RWPE1 (cell line): ENCODE results near the gene ESR2.

Source experiments
- CTCF ChIA-PET: fragments of 350-600 bp; sonication (Branson Sonifier 250); formaldehyde crosslinking; extraction: SDS; loops from one replicate; lab custom pipeline; 2021; lab: Yijun Ruan, JAX
- POLR2A ChIA-PET: fragments of 400-600 bp; formaldehyde crosslinking; extraction: SDS; loops from one replicate; lab custom pipeline; 2020; ENCODE audit warnings: antibody characterized with exemption; ENCODE audit not compliant: low non-redundant PET; lab: Yijun Ruan, JAX
- DNase-seq: peaks from one replicate; pipeline ENCODE4 v3.0.0; 2012; ENCODE audit warnings: low spot score
- H3K27ac ChIP-seq: fragments of 450-650 bp; 2 replicates; pipeline ENCODE4 v1.5.1; 2017
- TF ChIP-seq, protein P1 (sequence below): fragments of 450-650 bp; conservative IDR thresholded peaks from 2 replicates; pipeline ENCODE4 v1.5.1; 2017; ENCODE audit warnings: low read depth, mild to moderate bottlenecking

The ESR2 gene

DNA sequence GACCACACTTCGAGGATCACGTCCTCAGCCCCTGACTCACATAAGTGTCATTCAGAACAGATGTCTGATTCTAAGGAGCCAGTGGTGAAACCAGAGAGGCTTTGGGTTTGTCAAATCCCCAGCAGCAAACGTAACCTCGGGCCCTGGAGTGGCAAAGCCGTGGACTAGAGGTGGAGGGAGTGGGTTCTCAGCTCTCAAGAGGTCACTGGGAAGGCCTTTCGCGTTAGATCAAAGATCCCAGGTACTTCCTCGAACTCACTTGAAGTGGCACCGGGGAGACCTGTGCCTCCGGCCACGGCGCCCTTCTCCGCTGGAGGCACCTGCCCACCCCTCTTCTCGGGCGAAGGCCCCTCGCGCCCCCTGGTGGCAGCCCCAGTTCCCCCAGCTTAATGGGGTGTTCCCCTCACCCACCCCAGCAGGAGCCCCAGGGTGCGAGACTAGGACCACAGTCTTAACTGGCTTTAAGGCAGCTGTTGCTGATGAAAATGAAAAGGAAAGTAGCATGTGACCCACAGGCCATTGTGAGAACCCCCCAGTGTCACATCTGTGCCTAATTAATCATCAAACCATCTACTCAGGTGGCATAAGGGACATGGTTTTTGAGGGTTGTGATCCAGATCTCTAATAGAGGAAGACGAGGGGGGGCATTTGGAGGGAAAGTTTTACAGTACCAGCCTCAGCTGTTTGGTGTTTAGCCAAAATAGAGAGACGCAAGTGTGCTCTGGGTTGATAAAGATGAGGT is 672 bp upstream of the ESR2 start:
- TF ChIP-seq, protein P1, sequence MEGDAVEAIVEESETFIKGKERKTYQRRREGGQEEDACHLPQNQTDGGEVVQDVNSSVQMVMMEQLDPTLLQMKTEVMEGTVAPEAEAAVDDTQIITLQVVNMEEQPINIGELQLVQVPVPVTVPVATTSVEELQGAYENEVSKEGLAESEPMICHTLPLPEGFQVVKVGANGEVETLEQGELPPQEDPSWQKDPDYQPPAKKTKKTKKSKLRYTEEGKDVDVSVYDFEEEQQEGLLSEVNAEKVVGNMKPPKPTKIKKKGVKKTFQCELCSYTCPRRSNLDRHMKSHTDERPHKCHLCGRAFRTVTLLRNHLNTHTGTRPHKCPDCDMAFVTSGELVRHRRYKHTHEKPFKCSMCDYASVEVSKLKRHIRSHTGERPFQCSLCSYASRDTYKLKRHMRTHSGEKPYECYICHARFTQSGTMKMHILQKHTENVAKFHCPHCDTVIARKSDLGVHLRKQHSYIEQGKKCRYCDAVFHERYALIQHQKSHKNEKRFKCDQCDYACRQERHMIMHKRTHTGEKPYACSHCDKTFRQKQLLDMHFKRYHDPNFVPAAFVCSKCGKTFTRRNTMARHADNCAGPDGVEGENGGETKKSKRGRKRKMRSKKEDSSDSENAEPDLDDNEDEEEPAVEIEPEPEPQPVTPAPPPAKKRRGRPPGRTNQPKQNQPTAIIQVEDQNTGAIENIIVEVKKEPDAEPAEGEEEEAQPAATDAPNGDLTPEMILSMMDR, result peak; percentile 63
- H3K27ac ChIP-seq, result no peak overlapping the region
- DNase-seq, result peak; percentile 54
- CTCF ChIA-PET, result interaction anchor here (0.6 to 1.6 kb wide), 7 partner anchors 9 to 494 kb away, joined by 3 to 8 read pairs (median 3); partner anchors contain the start of gene MTHFD1
- POLR2A ChIA-PET, result no interaction called here

DNA sequence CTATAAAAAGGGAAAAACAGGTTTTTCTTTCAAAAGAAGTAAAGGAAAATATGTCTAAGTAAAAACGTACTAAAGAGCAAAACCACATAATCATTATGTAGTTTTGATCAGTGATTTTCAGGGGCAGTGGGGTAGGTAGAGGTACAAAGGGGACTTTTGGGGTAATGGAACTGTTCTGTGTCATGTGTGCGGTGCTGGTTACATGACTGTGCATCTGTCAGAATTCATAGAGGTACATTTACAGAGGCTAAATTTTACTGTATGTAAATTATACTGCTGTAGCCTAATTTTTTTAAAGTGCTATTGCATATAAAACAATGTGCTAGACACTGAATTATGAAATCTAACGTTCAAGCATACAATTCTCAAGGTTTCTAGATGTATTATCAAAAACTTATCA is 2.0 kb downstream of the ESR2 start:
- TF ChIP-seq, protein P1, result no peak
- H3K27ac ChIP-seq, result no peak overlapping the region
- CTCF ChIA-PET, result no interaction called here
- POLR2A ChIA-PET, result no interaction called here
- no peak for DNase-seq

DNA sequence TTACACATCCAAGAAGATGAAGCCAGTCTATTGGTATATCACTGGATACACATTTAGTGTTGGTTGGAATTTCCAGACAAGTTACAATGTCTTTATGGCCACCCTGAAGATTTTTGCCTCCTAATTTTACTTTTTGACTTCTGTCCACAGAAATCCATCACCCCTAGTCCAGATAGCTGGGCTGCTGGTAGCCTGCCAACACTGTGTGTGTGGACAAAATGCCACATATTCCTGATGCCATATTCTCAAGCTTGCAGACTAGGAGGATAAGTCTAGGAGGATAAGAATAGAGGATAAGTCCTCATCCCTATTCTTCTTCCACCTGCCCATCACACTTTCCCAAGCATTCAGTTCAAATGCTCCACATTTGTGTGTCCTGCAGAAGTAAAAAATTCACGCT is 4.6 kb downstream of the ESR2 start:
- ChIA-PET CTCF (interaction anchor here (1.0 kb wide), 1 partner anchor 14 kb away, joined by 4 read pairs; no protein-coding TSS in a partner anchor), POLR2A (no interaction called here)
- no peak overlapping the region for H3K27ac ChIP-seq
- no peak for DNase-seq
- TF ChIP-seq, protein P1, result no peak

DNA sequence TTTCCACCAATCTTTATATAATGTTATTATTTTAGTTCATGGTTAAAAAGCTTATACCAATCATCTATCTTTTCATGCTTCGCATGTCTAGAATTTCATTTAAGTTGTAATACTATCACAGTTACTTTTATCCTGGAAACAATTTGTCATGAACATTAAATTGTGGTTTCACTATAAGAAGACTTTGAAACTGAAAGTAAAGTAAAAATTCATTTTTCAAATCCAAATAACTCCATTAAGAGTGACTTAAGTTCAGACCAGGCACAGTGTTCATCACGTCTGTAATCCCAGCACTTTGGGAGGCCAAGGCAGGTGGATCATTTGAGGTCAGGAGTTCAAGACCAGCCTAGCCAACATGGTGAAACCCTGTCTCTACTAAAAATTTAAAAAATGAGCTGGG is 12.4 kb downstream of the ESR2 start:
- H3K27ac ChIP-seq, result no peak overlapping the region
- ChIA-PET CTCF (no interaction called here), POLR2A (no interaction called here)
- TF ChIP-seq, protein P1, result no peak
- no peak for DNase-seq

DNA sequence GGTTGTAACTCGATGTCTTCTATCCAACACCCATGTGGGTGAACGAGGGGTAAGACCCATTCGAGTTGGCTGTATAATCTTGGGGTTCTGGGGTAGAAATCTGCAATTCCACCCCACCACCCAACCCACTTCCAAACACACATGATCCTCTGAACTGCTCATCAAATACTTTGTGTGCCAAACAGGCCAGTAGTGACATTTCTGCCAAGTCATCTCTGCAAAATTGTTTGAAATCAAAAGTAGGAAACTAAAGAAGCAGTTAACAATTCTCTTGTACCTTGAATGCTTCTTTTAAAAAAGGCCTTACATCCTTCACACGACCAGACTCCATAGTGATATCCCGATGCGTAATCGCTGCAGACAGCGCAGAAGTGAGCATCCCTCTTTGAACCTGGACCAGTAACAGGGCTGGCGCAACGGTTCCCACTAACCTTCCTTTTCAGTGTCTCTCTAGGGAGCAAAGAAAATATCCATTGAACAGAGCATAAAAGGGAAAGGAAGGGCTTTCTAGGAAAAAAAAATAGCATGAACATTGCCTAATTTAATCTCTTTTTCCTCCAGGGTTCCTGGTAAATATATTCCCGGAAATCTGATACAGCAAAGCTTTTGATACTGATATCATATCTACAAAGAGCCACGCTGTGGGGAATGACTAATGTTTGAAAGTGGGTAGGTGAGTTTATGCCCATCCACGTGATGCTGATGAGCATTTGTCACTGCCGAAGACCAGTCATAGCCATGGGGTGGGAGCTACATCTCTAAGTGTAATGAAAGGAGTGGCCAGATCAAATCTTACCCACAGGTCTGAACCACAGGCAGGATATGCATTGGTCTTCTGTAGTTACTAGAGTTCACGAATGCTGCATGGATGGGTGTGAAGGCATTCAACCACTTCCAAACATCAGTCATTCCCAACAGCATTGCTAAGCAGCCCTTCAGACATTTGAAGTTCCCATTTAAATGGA is 14.2 kb downstream of the ESR2 start:
- no peak for DNase-seq
- TF ChIP-seq, protein P1, result no peak
- H3K27ac ChIP-seq, result no peak overlapping the region
- CTCF ChIA-PET, result interaction anchor here (0.7 kb wide), 1 partner anchor 14 kb away, joined by 3 read pairs; the partner anchor contains the start of gene ESR2
- POLR2A ChIA-PET, result no interaction called here

DNA sequence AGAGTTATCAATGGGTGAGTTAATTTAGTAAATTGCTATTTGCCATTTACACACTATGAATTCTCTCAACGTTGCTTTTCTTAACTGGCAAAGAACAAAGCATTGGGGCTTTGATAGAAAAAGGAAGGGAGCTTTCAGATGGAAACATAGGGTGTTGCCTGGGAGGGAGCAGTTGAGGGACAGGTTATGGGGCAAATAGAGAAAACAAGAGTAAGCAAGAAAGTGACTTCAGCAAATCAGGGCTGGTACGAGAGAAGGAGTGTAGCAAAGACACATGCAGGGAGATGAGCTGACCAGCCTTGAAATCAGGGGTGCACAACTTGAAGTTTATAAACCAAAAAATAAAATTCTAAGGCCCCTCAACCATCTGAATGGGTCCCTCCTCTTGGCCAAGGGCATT is 15.7 kb downstream of the ESR2 start:
- no peak overlapping the region for H3K27ac ChIP-seq
- CTCF ChIA-PET, result interaction anchor here (0.7 kb wide), 1 partner anchor 21 kb away, joined by 5 read pairs; no protein-coding TSS in a partner anchor

More for the DNA sequence above, 15.7 kb downstream of the ESR2 start:
- POLR2A ChIA-PET, result no interaction called here
- TF ChIP-seq, protein P1, result no peak
- no peak for DNase-seq
